Neural cell (in vitro differentiated cells): Measurements from ENCODE around the gene TULP4. TPM values are rescaled to one million over a fixed set of nuclear protein-coding genes. Genes with fewer than 3 reads are reported as not detected.

Source experiments
- H2AFZ ChIP-seq: fragments of 200-600, 300-800 bp; sonication (generic), shearing (Covaris generic); 2 replicates; pipeline ENCODE4 v1.6.0; 2014; ENCODE audit warnings: low read depth, mild to moderate bottlenecking, antibody characterized with exemption, low read length, moderate library complexity
- H3F3A ChIP-seq: fragments of 200-600 bp; shearing (Covaris generic); 2 replicates; pipeline ENCODE4 v1.6.1; 2016; ENCODE audit warnings: mild to moderate bottlenecking, moderate library complexity, mixed read lengths, antibody characterized with exemption, low read length; ENCODE audit not compliant: insufficient read depth, poor library complexity, severe bottlenecking
- H3K27ac ChIP-seq: fragments of 200-600, 300-800 bp; sonication (generic), shearing (Covaris generic); 2 replicates; pipeline ENCODE4 v1.5.1; 2014; ENCODE audit warnings: mild to moderate bottlenecking, low read length, moderate library complexity
- H3K27me3 ChIP-seq: fragments of 300-800, 200-600 bp; sonication (generic), shearing (Covaris generic); 2 replicates; pipeline ENCODE4 v1.6.0; 2014; ENCODE audit warnings: mild to moderate bottlenecking, low read depth, low read length, moderate library complexity; ENCODE audit not compliant: insufficient read depth
- H3K36me3 ChIP-seq: fragments of 300-800, 200-600 bp; sonication (generic), shearing (Covaris generic); 2 replicates; pipeline ENCODE4 v1.5.1; 2014; ENCODE audit warnings: mild to moderate bottlenecking, antibody characterized with exemption, low read length, moderate library complexity; ENCODE audit not compliant: insufficient read depth
- H3K4me2 ChIP-seq: fragments of 300-800, 200-600 bp; sonication (generic), shearing (Covaris generic); 2 replicates; pipeline ENCODE4 v1.6.0; 2014; ENCODE audit warnings: mild to moderate bottlenecking, low read length
- H3K4me3 ChIP-seq: fragments of 300-800, 200-600 bp; sonication (generic), shearing (Covaris generic); 2 replicates; pipeline ENCODE4 v1.5.1; 2014; ENCODE audit warnings: mild to moderate bottlenecking, low read length, moderate library complexity
- H3K79me2 ChIP-seq: fragments of 200-600 bp; shearing (Covaris generic); replicated peaks from 2 replicates; pipeline ENCODE4 v1.6.0; 2014; ENCODE audit warnings: mild to moderate bottlenecking, low read length, moderate library complexity; ENCODE audit not compliant: insufficient read depth
- H3K9ac ChIP-seq: fragments of 300-800, 200-600 bp; sonication (generic), shearing (Covaris generic); 2 replicates; pipeline ENCODE4 v1.6.1; 2016; ENCODE audit warnings: mild to moderate bottlenecking, low read length, mixed read lengths
- H3K9me2 ChIP-seq: fragments of 200-600 bp; shearing (Covaris generic); 2 replicates; pipeline ENCODE4 v1.6.1; 2016; ENCODE audit warnings: mild to moderate bottlenecking, low read length, mixed read lengths; ENCODE audit not compliant: insufficient read depth
- H3K9me3 ChIP-seq: fragments of 200-600, 300-800 bp; sonication (generic), shearing (Covaris generic); 2 replicates; pipeline ENCODE4 v1.6.1; 2016; ENCODE audit warnings: mild to moderate bottlenecking, mixed run types, low read length, moderate library complexity, mixed read lengths
- H4K20me1 ChIP-seq: fragments of 200-600 bp; shearing (Covaris generic); 2 replicates; pipeline ENCODE4 v1.6.1; 2016; ENCODE audit warnings: mild to moderate bottlenecking, mixed run types; ENCODE audit not compliant: insufficient read depth
- CTCF ChIP-seq: fragments of 450-650 bp; IDR thresholded peaks from 2 replicates; pipeline ENCODE4 v1.5.1; 2014; ENCODE audit warnings: antibody characterized with exemption, mild to moderate bottlenecking, moderate library complexity; ENCODE audit not compliant: poor library complexity, severe bottlenecking
- EP300 ChIP-seq: fragments of 450-650 bp; conservative IDR thresholded peaks from 2 replicates; pipeline ENCODE4 v1.6.1; 2014; ENCODE audit warnings: antibody characterized with exemption, mild to moderate bottlenecking, moderate library complexity; ENCODE audit not compliant: poor library complexity, severe bottlenecking
- EZH2 ChIP-seq: fragments of 200-600, 300-800 bp; shearing (Covaris generic), sonication (generic); IDR thresholded peaks from 2 replicates; pipeline ENCODE4 v1.6.1; 2014; ENCODE audit warnings: antibody characterized with exemption, low read length, borderline replicate concordance, mild to moderate bottlenecking; ENCODE audit not compliant: insufficient read depth, poor library complexity, severe bottlenecking
- MXI1 ChIP-seq: fragments of 450-650 bp; conservative IDR thresholded peaks from 2 replicates; pipeline ENCODE4 v1.6.1; 2014; ENCODE audit warnings: antibody characterized with exemption, mild to moderate bottlenecking; ENCODE audit not compliant: poor library complexity, severe bottlenecking
- POLR2AphosphoS5 ChIP-seq: IDR thresholded peaks from 2 replicates; pipeline ENCODE4 v1.6.1; 2012
- RAD21 ChIP-seq: fragments of 450-650 bp; conservative IDR thresholded peaks from 2 replicates; pipeline ENCODE4 v1.6.1; 2014; ENCODE audit warnings: antibody characterized with exemption, mild to moderate bottlenecking, moderate library complexity
- REST ChIP-seq: IDR thresholded peaks from 2 replicates; pipeline ENCODE4 v1.6.1; 2012; ENCODE audit warnings: borderline replicate concordance
- SMC3 ChIP-seq: fragments of 450-650 bp; conservative IDR thresholded peaks from 2 replicates; pipeline ENCODE4 v1.6.1; 2014; ENCODE audit warnings: antibody characterized with exemption, mild to moderate bottlenecking, moderate library complexity; ENCODE audit not compliant: poor library complexity
- TAF1 ChIP-seq: IDR thresholded peaks from 2 replicates; pipeline ENCODE4 v1.6.1; 2012; ENCODE audit warnings: low read depth
- polyA plus RNA-seq: library from polyadenylated mRNA; depleted of rRNA; stranded (reverse); fragments of >200 nt; gene quantifications from 2 replicates; pipeline ENCODE4 v1.2.3, GENCODE V29; 2014

Gene TULP4
- polyA plus RNA-seq, 1 donor from 2014 or later: 30.6 TPM

- Histone ChIP-seq H3K27me3 (no peaks in the 10 kb centered on the region), H3F3A (no peaks in the 10 kb centered on the region), H3K9me3 (no peaks in the 10 kb centered on the region), H3K4me3 (no peak overlapping the region), H3K9ac (no peak overlapping the region), H3K9me2 (no peaks in the 10 kb centered on the region), H3K36me3 (peaks cover 11% of the 10 kb centered on the region), H4K20me1 (no peaks in the 10 kb centered on the region), H3K27ac (no peak overlapping the region), H3K4me2 (no peak overlapping the region), H3K79me2 (no peaks in the 10 kb centered on the region), H2AFZ (no peak overlapping the region)
- peak; percentile 25 for TF ChIP-seq CTCF
- TF ChIP-seq REST: no peak
These were observed 194.3 kb downstream of the TULP4 start for GRCh38 chr6:158506601-158507000.

GRCh38 chr6:158507174-158507573 is 194.9 kb downstream of the TULP4 start:
- Histone ChIP-seq H3K27ac (no peak overlapping the region), H3K9ac (no peak overlapping the region), H2AFZ (no peak overlapping the region), H4K20me1 (no peaks in the 10 kb centered on the region), H3K9me2 (no peaks in the 10 kb centered on the region), H3K27me3 (no peaks in the 10 kb centered on the region), H3F3A (no peaks in the 10 kb centered on the region), H3K4me2 (no peak overlapping the region), H3K4me3 (no peak overlapping the region), H3K79me2 (no peaks in the 10 kb centered on the region), H3K9me3 (no peaks in the 10 kb centered on the region), H3K36me3 (peaks cover 11% of the 10 kb centered on the region)
- no peak for TF ChIP-seq MXI1
- no peak for TF ChIP-seq EP300
- TF ChIP-seq REST: no peak
- no peak for TF ChIP-seq SMC3
- no peak for TF ChIP-seq EZH2
- TF ChIP-seq CTCF: no peak
- no peak for TF ChIP-seq POLR2AphosphoS5
- TF ChIP-seq TAF1: no peak
- no peak for TF ChIP-seq RAD21
